ENCODE results near the gene HSD17B4. TPM values are rescaled to one million over a fixed set of nuclear protein-coding genes. Genes with fewer than 3 reads are reported as not detected.

The HSD17B4 gene
- total RNA-seq: 100 to 1,000 TPM in 1 of 2 donors, 10 to 100 TPM in 1; 93.7 to 225 TPM

GRCh38 chr5:119452373-119453039, at the start of gene HSD17B4:
Gene HSD17B4 (plus strand): TSS chr5:119452497. CDS start chr5:119452576, 79 bp downstream.
- TF ChIP-seq POLR2AphosphoS5 (IDR thresholded peaks at IDR 0.05) (peak; percentile 82), CTCF (IDR thresholded peaks at IDR 0.05) (no peak), POLR2A (IDR thresholded peaks at IDR 0.05) (peak; percentile 43)
- Histone ChIP-seq H3K9me3 (no peaks in the 10 kb centered on the region), H3K36me3 (no peaks in the 10 kb centered on the region), H3K27me3 (replicated peaks; ENCODE audit: insufficient read depth) (no peaks in the 10 kb centered on the region), H3K27ac (peak within 1 kb of the TSS; percentile 84 to 89), H3K4me1 (replicated peaks) (no peaks in the 10 kb centered on the region), H3K4me3 (peak within 1 kb of the TSS; percentile 59 to 72)
- intact Hi-C loops (cut with DNase I): no loop called here
- WGBS: under 1% methylated on average over 42 of the region's 42 CpGs
- DNase-seq (ENCODE audit: low spot score): peak; percentile 90

- no peak for DNase-seq (ENCODE audit: low spot score)
- Histone ChIP-seq H3K27me3 (replicated peaks; ENCODE audit: insufficient read depth) (no peaks in the 10 kb centered on the region), H3K9me3 (no peaks in the 10 kb centered on the region), H3K27ac (no peak overlapping the region), H3K36me3 (no peaks in the 10 kb centered on the region), H3K4me1 (replicated peaks) (no peaks in the 10 kb centered on the region), H3K4me3 (no peak overlapping the region)
- TF ChIP-seq POLR2A (IDR thresholded peaks at IDR 0.05) (no peak), CTCF (IDR thresholded peaks at IDR 0.05) (no peak), POLR2AphosphoS5 (IDR thresholded peaks at IDR 0.05) (no peak)
- intact Hi-C loops (cut with DNase I): no loop called here
- WGBS: 80% methylated on average over 4 of the region's 4 CpGs
These were observed 49.7 kb upstream of the HSD17B4 start for GRCh38 chr5:119402555-119402954.

GRCh38 chr5:119404033-119404432, 48.3 kb upstream of the HSD17B4 start:
- no peak for TF ChIP-seq POLR2A (IDR thresholded peaks at IDR 0.05)
- TF ChIP-seq CTCF (IDR thresholded peaks at IDR 0.05): no peak
- no peak for TF ChIP-seq POLR2AphosphoS5 (IDR thresholded peaks at IDR 0.05)
- intact Hi-C loops (cut with DNase I): no loop called here
- WGBS: 92% methylated on average over 2 of the region's 2 CpGs
- Histone ChIP-seq H3K9me3 (no peaks in the 10 kb centered on the region), H3K36me3 (no peaks in the 10 kb centered on the region), H3K27me3 (replicated peaks; ENCODE audit: insufficient read depth) (no peaks in the 10 kb centered on the region), H3K27ac (no peak overlapping the region), H3K4me3 (no peak overlapping the region), H3K4me1 (replicated peaks) (no peaks in the 10 kb centered on the region)
- DNase-seq (ENCODE audit: low spot score): no peak

- WGBS: 85% methylated on average over 4 of the region's 4 CpGs
- no peaks in the 10 kb centered on the region for H3K9me3 ChIP-seq
- no peaks in the 10 kb centered on the region for H3K4me1 ChIP-seq (replicated peaks)
- no peaks in the 10 kb centered on the region for H3K27me3 ChIP-seq (replicated peaks; ENCODE audit: insufficient read depth)
- H3K4me3 ChIP-seq: no peak overlapping the region
- intact Hi-C loops (cut with DNase I): no loop called here
- no peaks in the 10 kb centered on the region for H3K36me3 ChIP-seq
- no peak for DNase-seq (ENCODE audit: low spot score)
- no peak overlapping the region for H3K27ac ChIP-seq
- TF ChIP-seq CTCF (IDR thresholded peaks at IDR 0.05) (no peak), POLR2A (IDR thresholded peaks at IDR 0.05) (no peak), POLR2AphosphoS5 (IDR thresholded peaks at IDR 0.05) (no peak)
These were observed 46.9 kb upstream of the HSD17B4 start for GRCh38 chr5:119405419-119405818.

GRCh38 chr5:119406551-119407110, 45.7 kb upstream of the HSD17B4 start:
- no peak for DNase-seq (ENCODE audit: low spot score)
- intact Hi-C loops (cut with DNase I): no loop called here
- WGBS: 88% methylated on average over 5 of the region's 5 CpGs

More at GRCh38 chr5:119406551-119407110, 45.7 kb upstream of the HSD17B4 start:
- Histone ChIP-seq H3K27me3 (replicated peaks; ENCODE audit: insufficient read depth) (no peaks in the 10 kb centered on the region), H3K4me3 (no peak overlapping the region), H3K4me1 (replicated peaks) (no peaks in the 10 kb centered on the region), H3K36me3 (no peaks in the 10 kb centered on the region), H3K27ac (no peak overlapping the region), H3K9me3 (no peaks in the 10 kb centered on the region)
- TF ChIP-seq POLR2A (IDR thresholded peaks at IDR 0.05) (no peak), POLR2AphosphoS5 (IDR thresholded peaks at IDR 0.05) (no peak), CTCF (IDR thresholded peaks at IDR 0.05) (no peak)
